Fibroblast of gingiva (primary cell): ENCODE results near the gene HOTAIR.

Experiments used
- DNase-seq: peaks from one replicate; pipeline ENCODE4 v3.0.0-alpha.2; 2011; ENCODE audit warnings: low read depth

The HOTAIR gene

DNA sequence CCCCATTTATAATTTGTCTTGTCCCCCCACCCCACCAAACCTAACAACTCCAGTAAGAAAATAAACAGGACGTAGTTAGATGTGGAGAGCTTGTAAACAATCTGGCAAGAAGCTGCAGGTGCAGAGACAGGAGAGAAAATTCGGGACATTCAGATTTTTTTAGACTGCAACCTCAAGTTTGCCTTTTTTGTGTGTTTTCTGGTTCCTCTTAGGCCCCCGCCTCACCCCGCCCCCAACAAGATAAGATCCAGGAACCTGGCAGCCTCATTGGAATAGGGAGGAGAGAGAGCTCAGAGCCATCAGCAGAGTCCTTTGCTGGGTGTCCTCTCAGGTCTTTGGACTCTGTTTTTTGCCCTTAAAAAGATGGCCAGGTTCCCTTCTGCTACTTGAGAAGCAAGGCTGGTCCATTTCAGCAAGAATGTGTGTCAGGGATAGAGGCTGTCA lies 13.1 kb upstream of the HOTAIR start:
- no peak for DNase-seq

DNA sequence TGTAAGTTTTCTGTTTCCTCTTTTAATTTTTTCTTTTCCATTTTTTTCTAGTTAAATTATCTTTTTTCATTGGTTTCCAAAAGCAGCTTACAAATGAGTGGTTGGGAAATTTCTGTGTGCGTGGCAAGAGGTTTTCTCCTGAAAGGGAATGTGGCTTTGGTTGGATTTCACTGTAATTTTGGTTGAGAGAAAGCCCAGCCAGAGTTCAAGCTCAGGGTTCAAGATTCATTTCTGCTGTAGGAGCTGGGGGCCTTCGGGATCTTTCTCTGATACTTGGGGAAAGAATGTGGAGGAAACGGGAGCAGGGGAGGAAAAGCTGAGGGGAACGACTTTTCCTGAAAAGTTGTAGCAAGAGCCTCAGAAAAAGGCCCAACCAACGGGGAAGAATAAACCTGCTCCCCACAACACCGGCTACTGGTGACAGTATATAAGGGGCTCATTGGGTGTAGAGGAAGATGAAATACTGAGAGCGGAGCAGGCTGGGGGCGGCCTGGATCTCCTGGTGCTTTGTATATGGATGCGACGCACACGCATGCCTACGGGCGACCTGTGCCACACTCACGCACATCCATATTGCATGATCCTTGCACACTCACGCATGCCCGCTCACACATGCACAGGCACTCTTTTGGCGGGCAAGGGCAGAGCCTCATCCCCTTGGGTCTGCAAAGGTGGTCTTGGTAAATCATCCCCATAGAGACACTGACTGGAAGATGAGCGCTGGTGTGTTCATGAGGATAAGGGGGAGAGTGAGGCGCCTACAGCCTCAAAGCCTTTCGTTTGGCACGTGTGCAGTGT lies 12.1 kb upstream of the HOTAIR start:
- no peak for DNase-seq

DNA sequence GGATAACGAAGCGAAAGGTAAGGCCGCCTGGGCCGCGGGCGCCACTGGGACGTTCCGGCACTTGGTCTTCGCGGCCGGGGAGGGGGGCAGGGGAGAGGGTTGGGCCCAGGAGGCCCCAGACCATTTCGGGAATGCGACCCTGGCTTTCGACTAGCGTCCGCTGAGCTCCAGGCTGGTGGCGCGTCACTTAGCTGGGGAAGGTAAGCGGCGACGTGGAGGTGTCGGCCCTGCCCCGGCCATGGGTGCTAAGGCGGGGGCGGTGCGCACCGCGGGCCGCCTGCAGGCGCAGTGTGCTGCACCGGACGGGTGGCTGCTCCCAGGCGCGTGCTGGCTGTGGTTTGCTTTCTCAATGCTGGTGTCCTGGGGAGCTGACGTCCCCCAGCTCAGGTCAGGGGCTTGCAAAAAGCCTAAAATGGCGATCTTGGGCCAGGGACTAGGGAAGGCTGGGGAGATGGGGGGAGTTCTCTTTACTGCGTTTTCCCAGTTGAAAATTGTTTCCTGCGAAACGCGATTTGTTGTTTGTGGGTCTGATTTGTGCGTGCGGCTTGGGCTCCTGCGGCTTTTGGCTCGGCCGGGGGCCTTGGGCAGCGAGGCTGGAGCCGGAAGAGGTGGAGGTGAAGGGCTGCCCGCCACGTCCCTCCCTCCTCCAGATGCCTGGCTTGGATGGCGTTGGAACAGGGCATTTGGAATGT lies 11.4 kb upstream of the HOTAIR start:
- no peak for DNase-seq

DNA sequence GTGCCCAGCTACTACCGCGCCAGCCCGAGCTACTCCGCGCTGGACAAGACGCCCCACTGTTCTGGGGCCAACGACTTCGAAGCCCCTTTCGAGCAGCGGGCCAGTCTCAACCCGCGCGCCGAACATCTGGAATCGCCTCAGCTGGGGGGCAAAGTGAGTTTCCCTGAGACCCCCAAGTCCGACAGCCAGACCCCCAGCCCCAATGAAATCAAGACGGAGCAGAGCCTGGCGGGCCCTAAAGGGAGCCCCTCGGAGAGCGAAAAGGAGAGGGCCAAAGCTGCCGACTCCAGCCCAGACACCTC lies 10.9 kb upstream of the HOTAIR start:
- DNase-seq: no peak

GRCh38 chr12:53984901-53985691 lies 10.3 kb upstream of the HOTAIR start, which contains the start of gene HOXC10:
TSS of gene HOXC10 (plus strand) at chr12:53985146. CDS start at chr12:53985260, 114 bp downstream.
- peak; percentile 33 for DNase-seq

GRCh38 chr12:53983950-53984572 lies 9.3 kb upstream of the HOTAIR start:
- no peak for DNase-seq

- no peak for DNase-seq
These were observed 8.8 kb upstream of the HOTAIR start for GRCh38 chr12:53983568-53983949.

DNA sequence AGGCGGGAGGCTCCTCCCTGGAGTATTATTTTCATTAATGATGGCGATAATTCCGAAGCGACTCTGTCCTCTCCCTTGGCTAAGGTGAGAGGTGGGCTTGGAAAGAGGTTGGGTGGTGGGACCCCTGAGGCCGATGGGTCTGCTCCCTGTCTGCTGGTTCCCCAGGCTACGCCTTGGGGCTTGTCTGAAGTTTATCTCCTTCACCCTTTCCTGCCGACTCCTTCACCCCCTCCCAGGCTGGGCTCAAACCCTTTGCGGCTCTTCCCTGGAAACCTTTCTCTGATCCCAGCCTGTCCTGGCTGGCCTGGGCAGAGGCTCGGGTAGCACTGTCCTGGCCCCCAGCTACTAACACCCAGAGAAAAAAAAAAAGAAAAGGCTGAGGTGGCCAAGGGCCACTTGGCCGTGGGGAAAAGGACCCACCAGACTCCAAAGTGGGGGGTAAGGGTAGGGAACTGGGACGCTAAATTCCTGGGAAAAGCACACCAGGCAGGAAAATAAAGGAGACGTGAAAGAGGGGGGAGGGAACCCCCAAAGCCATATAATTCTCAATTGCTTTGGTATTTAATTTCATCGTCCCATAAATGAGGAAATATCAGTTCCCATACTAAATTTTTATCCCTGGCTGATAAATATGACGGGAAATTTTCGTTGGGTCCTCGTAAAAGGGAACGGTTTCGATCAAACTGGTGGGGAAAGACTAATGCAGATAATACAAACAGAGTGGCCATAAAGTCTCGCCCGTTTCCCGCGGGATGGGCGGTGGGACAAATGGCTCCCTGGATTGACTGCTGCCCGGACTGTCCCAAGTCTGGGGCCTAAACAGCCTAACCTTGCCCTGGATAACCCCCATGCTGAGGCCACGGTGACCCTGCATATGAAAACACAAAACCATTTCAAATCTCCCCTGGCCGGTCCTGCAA lies 8.2 kb upstream of the HOTAIR start:
- DNase-seq: no peak

DNA sequence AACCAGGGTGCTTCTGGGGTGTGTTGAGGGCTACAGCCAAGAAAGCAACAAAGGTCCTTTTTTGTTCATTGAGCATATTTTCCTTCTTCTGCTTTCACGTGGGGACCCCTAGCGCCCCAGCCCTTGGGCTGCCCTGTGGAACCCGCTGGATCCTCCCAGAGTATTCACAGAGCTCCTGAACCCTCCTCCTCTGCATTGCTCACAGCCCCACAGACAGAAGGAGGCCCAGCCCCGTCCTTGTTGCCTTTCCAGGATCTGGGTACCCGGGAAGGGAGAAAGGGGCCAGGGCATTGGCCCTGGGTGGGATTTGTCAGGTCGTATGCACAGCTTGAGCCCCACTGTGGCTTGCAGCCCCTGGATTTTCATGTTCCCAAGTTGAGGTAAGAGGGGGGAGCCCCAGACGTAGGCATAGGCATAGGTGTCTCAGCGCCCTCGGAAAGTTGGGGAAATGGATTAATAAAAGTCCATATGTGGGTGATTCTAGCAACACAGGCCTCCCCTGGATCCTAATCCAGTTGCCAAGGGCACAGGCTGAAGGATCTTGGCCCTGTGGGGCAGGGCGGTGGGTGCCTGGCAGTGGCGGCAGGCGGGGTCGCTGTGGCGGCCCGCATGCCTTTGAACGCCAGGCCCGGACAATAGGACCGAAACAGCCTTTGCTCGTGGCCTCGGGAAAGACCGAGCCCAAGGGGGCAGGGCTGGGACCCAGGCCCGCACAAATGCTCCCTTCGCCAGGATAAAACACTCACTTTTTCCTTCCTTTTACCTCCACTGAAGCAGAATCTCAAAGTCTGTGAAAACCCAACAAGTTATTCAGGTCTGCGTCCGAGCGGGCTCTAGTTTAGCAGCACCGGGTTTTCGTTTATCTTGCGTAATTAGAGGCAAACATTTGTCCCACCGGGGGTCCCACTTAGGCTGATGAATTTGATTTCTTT lies 7.1 kb upstream of the HOTAIR start:
- no peak for DNase-seq

GRCh38 chr12:53980802-53981496 lies 6.2 kb upstream of the HOTAIR start:
- DNase-seq: no peak

- DNase-seq: no peak
These were observed 5.5 kb upstream of the HOTAIR start for GRCh38 chr12:53980104-53980801.

- DNase-seq: no peak
These were observed 4.0 kb upstream of the HOTAIR start for GRCh38 chr12:53978477-53979356.

DNA sequence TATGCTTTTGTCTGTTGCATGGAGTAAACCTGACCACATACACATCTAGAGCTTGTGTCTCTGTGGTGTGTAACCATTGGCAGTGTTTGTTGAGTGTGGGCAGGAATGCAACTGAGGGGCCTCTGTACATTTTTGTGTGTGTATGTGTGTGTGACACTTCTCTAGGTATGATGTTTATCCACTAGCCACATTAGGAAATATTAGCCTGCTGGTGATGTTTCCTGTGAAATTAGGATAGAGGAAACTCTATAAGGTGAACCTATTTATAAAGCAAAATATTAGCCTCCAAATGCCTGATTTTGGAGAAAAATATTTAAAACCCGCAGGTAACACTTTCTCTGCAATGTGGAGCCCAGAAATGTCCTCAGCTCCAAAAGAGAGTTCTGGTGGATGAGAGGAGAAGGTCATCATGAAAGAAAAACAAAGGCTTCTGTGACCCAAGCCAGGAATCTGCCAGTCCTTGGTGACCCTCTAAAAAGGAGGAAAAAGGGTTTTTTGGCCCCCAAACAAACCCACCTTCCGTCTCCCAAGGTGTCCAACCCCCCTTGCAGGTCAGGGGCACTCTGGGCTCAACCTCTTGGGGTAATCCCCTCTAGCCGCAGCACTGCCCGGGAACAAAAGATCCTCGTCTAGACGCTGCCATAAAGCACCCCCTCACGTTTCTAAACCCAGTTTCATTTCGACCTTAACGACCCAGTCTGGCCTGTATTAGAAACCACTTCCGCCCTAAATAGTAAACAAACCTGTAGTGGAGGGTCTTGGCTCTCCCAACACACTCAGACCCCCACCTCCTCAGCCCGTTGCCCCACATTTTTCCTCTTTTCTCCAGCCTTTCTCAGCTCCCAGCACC lies 3.1 kb upstream of the HOTAIR start:
- no peak for DNase-seq

DNA sequence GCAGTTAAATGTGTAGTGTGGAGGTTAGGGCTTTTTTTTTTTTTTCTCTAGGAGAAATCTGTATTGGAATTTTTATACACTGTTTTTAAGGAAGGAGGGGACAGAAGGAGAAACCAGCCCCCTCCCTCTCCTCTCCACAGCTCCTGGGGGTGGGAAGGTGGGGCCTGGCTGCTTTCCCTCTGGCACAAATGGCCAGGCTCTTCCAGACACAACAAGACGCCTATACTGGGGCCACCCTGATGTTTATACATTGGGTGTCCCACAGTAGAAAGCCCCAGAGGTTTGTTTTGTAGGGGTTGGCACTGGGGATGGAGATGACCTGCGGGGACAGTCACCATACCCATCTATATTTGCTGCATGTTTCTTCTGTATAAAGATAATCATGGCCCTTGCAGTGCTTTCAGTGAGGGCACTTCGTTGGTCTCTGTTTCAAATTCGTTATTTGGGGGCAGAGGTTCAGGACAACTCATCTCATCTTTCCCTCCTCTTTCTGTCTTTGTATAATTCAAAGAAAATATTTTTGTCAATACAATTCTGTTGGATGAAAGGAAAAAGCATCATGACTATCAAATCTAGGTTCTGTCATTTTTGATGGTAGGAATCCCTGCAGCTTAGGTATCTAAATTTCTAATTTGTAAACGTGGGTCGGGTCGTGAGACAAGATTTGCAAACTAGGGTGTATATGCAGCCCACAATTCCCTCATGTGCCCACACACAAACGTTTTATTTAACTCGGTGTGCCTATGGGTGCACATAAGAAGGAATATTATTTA lies 2.3 kb upstream of the HOTAIR start:
- DNase-seq: no peak

- DNase-seq: no peak
These were observed 1.5 kb upstream of the HOTAIR start for GRCh38 chr12:53976172-53976822.
